PC-3 (cell line): ENCODE data around the gene VAV3.

Source experiments
- EZH2 ChIP-seq: fragments of 300-600 bp; sonication (generic); IDR thresholded peaks from one replicate; pipeline ENCODE4 v1.6.1; 2017; ENCODE audit warnings: antibody characterized with exemption, mild to moderate bottlenecking, low read length; ENCODE audit not compliant: unreplicated experiment
- EZH2phosphoT487 ChIP-seq: fragments of 300-600 bp; sonication (generic); IDR thresholded peaks from 2 replicates; pipeline ENCODE4 v1.6.1; 2018; ENCODE audit warnings: mild to moderate bottlenecking, antibody characterized with exemption, low read length, borderline replicate concordance
- TF ChIP-seq, protein P1 (sequence below): fragments of 300-600 bp; sonication (generic); conservative IDR thresholded peaks from 2 replicates; pipeline ENCODE4 v1.5.1; 2017; ENCODE audit warnings: antibody characterized with exemption, low read depth, mild to moderate bottlenecking, low read length

DNA sequence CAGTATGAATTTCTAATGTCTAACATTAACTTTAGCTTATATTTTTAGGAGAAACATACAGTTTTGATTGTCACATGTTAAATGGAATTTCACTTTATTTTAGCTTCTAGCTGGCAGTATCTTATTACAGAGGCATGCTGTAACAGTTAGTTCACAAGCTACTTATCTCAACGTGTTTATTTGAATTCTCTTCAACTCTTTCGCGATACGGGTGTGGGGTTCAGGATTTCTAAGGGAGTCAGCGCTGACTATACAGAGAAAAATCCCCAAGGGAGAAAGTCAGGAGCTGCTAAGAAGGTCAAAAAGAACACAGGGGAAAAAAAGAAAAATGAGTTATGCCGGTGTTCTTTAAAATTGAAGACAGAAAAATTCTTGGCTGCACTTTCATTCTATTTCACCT is 296.2 kb downstream of the VAV3 start:
- TF ChIP-seq EZH2: no peak
- no peak for TF ChIP-seq EZH2phosphoT487
- TF ChIP-seq, protein P1, sequence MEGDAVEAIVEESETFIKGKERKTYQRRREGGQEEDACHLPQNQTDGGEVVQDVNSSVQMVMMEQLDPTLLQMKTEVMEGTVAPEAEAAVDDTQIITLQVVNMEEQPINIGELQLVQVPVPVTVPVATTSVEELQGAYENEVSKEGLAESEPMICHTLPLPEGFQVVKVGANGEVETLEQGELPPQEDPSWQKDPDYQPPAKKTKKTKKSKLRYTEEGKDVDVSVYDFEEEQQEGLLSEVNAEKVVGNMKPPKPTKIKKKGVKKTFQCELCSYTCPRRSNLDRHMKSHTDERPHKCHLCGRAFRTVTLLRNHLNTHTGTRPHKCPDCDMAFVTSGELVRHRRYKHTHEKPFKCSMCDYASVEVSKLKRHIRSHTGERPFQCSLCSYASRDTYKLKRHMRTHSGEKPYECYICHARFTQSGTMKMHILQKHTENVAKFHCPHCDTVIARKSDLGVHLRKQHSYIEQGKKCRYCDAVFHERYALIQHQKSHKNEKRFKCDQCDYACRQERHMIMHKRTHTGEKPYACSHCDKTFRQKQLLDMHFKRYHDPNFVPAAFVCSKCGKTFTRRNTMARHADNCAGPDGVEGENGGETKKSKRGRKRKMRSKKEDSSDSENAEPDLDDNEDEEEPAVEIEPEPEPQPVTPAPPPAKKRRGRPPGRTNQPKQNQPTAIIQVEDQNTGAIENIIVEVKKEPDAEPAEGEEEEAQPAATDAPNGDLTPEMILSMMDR: no peak
